Esophagus muscularis mucosa (tissue), 3 donors: ENCODE data around the gene CDK19.

ENCODE experiments used
- CTCF ChIP-seq, 3 experiments: fragments of 200-600 bp in 2 of 3; fragments of 450-650 bp in 1 of 3; sonication (generic) in 2 of 3; IDR thresholded peaks; one replicate each; pipeline ENCODE4 v1.5.1; 2017 to 2019; ENCODE audit warnings: antibody characterized with exemption in 3 of 3, mild to moderate bottlenecking in 2 of 3, moderate library complexity in 1 of 3
- EP300 ChIP-seq: sonication (generic); formaldehyde crosslinking; IDR thresholded peaks from one replicate; pipeline ENCODE4 v1.6.1; 2017; ENCODE audit warnings: antibody characterized with exemption

- no peak for TF ChIP-seq CTCF (IDR thresholded peaks at IDR 0.05)
- TF ChIP-seq EP300 = no peak
Measured at GRCh38 chr6:110720066-110720465, 95.2 kb downstream of the CDK19 start.
